Right ventricle myocardium superior (tissue), 1 donor: ENCODE results near the gene RUNX3. TPM values are rescaled to one million over a fixed set of nuclear protein-coding genes. Genes with fewer than 3 reads are reported as not detected.
"Not testable (repeated sequence)": the region's sequence is repeated elsewhere in the genome, so short reads cannot be mapped to it uniquely, and the experiment has no call there.

Source experiments
- ATAC-seq: fragments of 200-7000 bp; cut with Tn5 transposase; one replicate; pipeline ENCODE4 v1.9.1; 2020; ENCODE audit warnings: mild to moderate bottlenecking; ENCODE audit not compliant: poor library complexity
- DNase-seq: peaks from one replicate; pipeline ENCODE4 v3.0.0-alpha.2; 2020
- intact Hi-C: fragments of 100-400 bp; cut with DNase I; formaldehyde crosslinking; loops from one replicate; pipeline ENCODE4 v1.11.2; 2022
- total RNA-seq: library from RNA; stranded (reverse); fragmentation: NEBNext Ultra II Directional; extraction: Animal tissue kit (Norgen Biotek cat#: 25700); gene quantifications from one replicate; pipeline ENCODE4 v1.2.1, GENCODE V29; 2021
- donor health status: DM: no; HTN: yes; CAD: no; lungs with severe emphysema.

RUNX3 gene
- total RNA-seq, 1 donor from 2014 or later = 1.0 TPM

DNA sequence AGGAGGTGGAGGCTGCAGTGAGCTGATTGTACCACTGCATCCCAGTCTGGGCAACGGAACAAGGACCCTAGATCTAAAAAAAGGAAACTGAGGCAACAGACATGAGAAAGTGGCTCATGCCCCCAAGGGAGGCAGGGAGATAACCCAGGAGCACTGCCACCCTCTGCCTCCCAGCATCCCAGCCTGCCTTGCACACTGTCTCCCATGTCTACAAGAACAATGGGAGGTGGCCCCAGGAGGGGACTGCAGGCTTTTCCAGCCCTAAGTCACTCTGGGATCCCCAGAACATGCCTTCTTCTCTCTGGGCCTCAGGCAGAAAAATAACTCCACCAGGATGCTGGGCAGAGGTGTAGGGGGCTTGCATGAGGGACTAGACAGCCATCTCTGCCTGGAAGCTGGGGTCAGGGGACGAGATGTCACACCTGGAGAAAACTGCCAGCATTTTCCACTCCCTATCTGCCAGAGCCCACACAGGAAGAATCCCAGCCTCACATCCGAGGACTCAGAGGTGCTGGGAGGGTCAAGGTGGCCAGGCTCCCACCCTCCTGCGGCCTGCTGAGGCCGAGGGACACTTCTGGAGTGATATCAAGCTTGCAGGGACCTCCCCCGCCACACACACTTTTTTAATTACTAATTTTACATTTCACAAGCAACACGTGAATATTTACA lies 21.4 kb downstream of the RUNX3 start:
- intact Hi-C loops = no loop called here
- no peak for ATAC-seq
- DNase-seq = no peak

DNA sequence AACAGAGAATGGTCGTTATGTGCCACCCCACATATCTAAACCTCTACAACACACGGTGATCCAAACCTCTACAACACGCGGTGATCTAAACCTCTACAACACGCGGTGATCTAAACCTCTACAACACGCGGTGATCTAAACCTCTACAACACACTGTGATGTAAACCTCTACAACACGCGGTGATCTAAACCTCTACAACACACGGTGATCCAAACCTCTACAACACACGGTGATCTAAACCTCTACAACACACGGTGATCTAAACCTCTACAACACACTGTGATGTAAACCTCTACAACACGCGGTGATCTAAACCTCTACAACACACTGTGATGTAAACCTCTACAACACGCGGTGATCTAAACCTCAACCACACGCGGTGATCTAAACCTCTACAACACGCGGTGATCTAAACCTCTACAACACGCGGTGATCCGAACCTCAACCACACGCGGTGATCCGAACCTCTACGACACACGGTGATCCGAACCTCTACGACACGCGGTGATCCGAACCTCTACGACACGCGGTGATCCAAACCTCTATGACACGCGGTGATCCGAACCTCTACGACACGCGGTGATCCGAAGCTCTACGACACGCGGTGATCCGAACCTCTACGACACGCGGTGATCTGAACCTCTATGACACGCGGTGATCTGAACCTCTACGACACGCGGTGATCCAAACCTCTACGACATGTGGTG lies 22.3 kb downstream of the RUNX3 start:
- DNase-seq, intact Hi-C loops, ATAC-seq: not testable (repeated sequence)

DNA sequence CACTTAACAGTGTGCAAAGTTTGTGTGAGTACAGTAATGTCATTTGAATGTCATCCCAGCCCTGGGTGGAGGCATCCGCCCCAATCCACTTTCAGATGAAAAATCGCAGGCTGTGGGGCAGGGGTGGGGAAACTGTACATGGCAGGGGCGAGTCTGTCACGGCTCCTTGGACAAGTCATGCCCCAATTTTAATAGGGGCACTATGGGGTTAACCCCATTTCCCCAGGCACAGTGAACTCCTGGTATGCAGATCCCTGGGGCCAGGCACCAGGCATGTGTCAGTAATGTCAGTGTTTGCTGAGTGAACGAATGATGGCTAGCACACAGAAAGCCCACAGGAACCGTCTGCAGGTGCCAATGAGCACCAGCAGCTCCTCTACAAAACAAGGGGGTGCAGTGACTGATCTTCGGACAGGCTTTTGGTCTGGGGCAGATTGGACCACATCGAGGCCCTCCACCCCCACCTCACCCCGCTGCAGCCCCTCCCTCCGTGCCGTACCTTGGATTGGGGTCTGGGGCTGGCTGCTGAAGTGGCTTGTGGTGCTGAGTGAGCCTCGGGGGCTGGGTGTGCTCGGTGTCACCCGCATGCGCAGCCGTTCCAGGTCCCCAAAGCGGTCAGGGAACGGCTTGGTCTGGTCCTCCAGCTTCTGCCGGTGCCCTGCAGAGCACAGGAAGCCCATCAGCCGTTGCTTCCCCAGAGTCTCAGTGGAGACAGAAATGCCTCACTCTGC lies 23.2 kb downstream of the RUNX3 start:
- DNase-seq (no peak), ATAC-seq (no peak)
- intact Hi-C loops = no loop called here

DNA sequence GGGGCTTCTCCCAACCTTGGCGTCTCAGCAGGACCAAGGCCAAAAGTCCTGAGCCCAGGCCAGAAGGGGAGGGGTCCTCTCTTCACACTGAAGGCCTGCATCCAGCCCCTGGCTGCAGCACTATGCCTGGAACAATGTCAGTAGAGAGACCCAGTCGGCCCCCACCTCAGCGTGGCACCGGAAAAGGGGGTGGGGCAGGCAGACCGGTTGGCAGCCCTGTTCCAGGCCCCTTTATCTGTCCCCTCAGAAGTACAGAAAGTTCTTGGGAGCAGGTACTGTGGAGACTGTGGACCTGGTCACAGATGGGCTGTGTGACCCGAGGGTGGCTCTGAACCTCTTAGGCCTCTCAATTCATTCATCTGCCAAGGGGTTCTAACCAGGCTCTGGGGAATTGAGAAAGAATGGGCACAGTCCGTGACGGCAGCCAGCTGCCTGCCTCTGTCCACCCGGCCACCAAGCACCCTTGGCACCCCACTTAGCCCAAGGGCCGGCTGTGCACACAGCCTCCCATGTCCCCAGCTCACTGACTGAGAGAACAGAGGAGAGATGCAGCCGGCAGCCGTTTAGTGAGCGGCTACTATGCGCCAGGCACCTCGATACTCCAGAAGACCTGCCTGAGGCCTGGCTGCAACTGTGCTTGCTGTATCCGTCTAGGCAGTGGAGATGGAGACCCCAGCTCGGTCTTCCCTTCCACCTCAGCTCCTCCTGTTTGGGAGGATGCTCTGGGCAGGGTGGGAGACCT lies 23.9 kb downstream of the RUNX3 start:
- intact Hi-C loops = no loop called here
- no peak for ATAC-seq
- no peak for DNase-seq

DNA sequence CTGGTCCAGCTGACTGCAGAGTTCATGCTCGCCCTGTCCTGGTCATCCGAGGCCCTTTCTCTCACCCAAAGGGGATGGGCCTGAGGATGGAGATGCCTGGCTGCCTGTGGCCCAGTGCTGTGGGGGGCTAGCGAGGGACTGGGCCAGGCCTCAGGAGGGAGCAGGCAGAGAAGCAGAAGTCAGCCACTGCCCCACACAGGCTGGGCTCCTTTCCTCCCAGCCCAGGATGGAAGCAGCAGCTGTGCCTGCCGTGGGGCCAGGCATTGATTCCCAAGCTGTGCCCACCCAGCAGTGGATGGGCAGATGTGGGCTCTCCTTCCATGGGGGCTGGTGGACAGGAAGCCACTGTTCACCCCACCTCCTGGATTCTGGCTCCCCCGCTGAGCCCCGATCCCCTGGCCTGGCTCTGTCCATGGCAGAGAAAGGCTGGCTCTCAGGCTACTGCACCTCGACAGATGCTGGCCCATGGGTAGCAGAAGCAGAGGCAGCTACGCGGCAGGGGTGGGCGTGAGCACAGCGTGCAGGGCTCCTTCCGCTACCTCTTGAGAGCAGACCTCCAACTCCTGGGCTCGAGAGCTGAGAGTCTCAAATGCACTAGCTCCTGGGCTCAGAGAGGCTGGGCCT lies 24.6 kb downstream of the RUNX3 start:
- intact Hi-C loops = no loop called here
- DNase-seq (no peak), ATAC-seq (no peak)

DNA sequence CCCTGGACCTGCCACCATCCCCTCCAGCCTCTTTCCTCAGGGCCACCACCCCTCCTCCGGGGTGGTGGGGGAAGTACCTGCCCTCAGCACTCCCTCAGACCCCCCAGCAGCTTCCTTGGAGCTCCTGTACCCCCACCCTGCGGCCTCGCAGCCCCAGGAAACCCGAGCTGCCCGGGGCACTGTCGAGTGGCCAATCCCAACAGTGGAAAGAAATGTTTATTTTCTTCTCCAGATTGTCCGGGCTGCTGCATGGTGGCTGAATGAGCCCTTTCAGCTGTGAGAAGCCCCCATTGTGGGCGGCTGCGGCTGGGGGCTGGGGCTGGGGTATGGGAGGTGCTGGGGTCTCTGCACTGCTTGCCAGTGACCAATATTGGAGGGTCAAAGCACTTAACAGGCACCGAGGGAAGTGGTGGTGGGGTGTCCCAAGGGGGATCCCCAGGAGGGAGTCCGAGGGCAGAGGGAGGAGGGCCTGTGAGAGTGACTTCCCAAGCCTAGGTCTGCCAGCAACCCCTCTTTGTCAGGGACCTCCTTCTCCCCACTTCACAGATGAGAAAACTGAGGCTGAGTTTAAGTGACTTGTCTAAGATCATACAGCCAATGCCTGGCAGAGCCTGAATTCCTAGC lies 25.2 kb downstream of the RUNX3 start:
- intact Hi-C loops = no loop called here
- ATAC-seq (no peak), DNase-seq (no peak)

DNA sequence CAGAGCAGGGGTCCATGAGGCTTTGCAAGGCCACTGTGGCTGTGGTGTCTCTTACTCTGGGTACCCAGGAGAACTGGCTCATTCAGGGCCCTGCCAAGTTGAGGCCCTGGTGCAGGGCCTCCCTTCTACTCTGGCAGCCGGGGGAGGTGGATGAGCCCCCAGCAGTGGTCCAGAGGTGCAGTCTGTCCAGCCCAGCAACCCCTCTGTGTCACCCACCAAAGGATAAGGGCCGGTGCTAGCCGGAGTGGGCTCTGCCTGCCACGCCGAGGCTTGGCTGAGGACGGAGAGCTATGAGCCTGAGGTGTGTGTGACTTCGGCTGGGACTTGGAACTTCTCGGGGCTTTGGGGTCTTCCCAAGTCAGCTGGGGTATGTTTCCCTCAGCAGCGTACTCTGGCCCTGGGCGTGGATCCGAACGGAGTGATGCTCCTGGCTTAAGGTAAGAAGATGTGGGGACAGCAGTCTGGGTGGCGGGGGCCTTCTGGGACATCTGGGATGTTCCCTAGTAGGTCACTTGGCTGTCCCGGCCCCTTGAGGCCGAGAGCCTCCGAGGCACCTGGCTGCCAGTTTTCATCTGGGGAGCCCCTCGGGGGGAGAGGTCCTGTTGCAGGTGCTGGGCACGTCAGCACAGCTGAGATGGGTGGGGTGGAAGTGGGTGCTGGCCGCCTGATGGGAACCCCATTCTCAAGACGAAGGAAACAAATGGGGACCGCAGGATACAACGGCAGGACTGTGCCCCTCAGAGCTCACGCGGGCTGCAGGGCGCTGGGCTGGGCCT lies 25.9 kb downstream of the RUNX3 start:
- intact Hi-C loops = no loop called here
- ATAC-seq (no peak), DNase-seq (no peak)

DNA sequence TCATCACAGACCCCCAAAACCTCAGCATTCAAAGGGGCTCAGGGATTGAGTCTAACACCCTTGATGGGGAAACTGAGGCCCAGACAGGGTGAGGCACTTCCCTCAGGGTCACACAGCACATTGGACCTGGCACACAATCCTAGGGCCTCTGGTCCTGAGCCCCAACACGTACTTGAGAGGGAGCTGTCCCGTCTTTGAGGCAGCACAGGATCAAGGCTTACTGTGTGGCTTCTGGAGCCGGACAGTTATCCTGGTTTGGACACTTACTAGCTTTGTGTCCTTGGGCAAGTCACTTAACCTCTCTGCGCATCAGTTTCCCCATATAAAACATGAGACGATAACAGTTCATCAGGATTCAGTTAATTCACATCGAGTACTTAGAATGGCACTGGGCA lies 26.5 kb downstream of the RUNX3 start:
- intact Hi-C loops = no loop called here
- DNase-seq = no peak
- no peak for ATAC-seq

DNA sequence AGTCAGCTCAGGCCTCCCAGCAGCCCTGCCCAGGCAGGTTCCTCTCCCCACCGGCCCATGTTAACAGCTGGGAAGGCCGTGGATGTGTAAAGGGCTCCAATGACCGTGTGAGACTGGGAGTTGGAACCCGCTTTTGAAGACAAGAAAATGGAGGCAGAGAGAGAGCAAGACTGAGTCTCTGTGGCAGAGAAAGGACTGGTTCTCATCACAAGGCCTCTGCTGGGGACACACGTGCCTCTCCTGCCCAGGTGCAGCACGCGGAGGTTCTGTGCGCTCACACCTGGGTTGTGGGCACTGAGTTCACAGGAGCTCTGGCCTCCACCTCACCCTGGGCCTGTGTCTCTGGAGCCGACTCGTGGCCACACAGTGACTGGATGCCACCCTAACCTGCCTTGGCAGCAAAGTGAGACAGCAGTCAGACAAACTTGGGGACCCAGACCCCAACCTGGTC lies 27.0 kb downstream of the RUNX3 start:
- ATAC-seq = no peak
- DNase-seq = no peak
- intact Hi-C loops = no loop called here

DNA sequence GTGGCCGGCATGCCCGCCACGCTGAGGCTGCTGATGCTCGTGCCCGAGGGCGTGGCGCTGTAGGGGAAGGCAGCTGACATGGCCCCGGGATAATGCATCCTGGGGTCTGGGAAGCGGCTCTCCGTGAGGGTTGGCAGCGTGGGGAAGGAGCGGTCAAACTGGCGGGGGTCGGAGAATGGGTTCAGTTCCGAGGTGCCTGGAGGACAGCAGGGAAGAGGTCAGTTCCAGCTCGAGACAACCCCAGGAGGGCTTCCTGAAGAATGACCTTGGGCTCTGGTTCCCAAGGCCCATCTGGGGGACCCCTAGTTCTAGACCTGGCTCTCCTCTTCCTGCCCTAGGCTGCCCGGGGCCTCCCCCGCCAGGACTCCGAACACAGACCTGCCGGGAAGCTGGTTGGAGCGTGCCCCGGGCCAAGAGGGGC lies 27.6 kb downstream of the RUNX3 start:
- DNase-seq (no peak), ATAC-seq (no peak)
- intact Hi-C loops = no loop called here

DNA sequence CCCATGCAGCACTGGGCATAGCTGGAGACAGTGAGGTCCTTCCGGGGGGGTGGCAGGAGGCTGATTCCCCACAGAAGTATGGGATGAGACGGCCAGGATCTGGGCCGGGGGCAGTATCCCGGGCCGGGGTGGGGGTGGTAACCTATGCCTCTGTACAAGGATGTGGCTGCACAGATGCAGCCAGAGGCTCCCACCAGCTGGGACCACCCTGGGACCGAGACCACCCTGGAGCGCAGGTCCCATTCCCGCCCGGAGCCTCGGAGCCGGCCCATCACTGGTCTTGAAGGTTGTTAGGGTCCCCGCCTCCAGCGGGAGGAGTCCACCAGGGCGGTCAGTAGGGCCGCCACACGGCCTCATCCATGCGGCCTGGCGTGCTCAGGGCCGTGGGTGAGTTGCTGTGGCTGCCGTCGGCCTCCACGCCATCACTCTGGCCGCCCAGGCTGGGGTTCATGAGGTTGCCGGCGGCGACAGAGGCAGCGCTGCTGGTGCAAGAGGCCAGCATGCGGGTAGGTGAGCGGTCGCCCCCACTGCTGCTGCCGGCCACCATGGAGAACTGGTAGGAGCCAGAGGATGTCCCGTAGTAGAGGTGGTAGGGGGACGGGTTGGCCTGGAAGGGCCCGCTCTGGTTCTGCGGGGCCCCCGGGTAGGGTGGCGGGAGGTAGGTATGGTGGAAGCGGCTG lies 28.1 kb downstream of the RUNX3 start:
- intact Hi-C loops = no loop called here
- ATAC-seq (no peak), DNase-seq (no peak)

DNA sequence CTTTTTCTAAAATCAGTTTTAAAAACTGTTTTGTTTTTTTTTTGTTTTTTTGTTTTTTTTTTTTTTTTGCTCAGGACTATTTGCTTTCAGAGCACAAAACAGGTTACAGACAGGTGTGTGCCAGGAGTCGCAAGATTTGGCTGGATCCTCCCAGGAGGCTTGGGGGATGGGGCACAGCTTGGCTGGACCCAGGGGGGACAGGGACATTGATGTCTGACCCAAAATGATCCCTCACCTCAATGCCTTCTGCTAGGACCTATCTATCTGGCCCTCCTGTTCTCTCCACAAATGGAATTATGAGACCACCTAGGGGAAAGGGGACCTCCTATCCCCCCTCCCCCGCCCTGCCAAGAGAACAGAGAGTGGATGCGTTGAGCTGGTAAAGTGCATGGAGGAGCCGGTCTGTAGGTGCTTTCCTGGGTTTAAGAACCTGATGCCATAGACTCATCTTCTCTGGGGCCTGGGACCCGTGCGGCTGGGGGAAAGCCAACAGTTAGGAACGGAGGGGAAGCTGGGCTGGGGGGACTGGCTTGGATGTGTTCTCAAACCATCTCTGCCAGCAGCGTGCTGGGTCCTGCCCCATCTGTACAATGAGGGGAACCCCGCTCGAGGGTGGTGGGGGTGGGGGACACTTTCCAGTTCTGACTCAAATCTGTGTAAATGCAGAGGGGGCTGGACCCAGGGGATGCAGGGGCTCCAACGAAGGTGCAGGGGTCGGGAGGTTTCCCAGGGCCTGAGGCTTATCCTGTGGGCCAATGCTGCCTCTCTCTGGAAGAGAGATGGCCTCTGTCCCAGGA lies 28.9 kb downstream of the RUNX3 start:
- ATAC-seq (no peak), DNase-seq (no peak)
- intact Hi-C loops = no loop called here

DNA sequence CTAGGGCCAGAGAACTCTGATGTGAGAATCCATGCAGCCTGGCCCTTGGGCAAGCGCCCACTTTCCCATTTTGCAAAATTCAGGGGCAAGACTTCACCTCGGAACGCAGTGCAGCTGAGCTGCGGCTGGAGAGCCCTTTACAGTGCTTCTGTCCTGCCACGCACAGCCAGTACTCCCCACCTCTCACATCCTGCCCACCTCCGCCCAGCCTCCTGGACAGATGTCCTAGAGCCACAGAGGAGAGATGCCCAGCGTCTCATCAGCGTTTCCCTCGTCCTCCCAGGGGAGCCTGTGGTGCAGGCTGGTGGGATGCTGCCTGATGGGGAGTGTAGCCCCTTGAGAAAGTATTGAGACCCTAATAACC lies 29.6 kb downstream of the RUNX3 start:
- ATAC-seq (no peak), DNase-seq (no peak)
- intact Hi-C loops = no loop called here

DNA sequence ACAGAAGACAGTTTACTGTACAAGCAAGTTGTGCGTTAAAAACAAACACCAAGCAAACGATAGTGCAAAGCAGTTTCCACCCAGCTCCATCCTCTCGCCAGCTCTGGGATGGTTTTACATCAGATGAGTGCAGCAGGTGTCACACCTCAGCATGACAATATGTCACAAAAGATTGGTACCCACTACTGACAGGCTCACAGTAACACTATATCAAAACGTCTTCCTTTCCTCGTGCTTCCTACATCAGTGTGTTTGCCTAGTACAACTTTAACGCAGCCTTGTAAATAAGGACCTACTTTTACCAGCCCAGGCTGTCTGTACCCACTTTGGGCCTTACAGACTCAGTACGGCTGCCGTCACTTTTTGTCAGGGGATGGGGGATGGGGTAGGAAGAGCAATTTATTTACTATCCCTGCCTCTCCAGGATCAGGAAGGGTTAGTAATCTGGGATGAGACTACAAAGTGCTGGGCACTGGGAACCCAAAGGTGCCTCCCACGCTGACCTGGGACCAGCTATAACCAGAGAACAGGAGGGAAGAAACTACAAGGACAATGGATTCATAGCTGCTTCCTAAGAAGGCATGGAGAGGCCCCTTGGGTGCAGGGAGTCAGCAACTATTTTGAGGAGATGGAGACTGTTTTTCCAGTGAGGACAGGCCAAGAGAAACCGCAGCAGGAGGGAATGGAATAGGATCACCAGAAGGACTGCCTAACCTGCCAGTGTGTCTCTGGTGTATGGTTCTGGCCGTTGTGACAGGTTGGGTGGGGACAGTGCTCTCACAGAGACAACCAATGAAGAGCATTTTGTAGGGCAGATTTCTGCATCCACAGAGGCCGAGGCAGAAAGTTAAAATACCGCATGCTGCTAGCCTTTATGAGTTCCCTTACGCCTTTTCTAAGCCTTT lies 30.2 kb downstream of the RUNX3 start:
- DNase-seq (no peak), ATAC-seq (no peak)
- intact Hi-C loops = no loop called here

DNA sequence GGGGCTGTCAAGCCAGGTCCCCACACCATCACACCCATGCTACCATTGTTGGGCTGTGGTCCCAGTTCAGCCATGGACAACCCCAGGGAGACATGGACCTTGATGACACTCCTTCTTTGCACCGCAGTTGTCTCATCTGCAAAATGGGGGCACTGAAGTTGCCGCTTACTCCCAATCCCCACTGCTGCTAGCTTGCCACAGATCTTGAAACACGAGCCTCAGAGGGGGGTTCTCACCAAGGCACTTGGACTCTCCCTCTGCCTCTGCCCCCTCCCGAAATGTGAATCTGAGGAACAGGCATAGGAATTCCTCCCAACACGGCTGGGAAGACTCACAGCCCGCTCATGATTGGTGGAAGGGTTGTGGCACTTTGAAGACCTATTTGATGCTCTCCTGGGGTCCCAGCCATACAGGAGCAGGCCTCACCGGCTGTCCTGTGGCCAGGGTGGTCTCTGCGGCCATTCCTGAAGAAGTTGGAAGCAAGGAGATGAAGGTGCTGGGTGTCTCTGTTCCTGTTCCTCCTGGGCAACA lies 31.1 kb downstream of the RUNX3 start:
- ATAC-seq (no peak), DNase-seq (no peak)
- intact Hi-C loops = no loop called here
